ENCODE data around the gene COL7A1. TPM values are rescaled to one million over a fixed set of nuclear protein-coding genes. Genes with fewer than 3 reads are reported as not detected.
A peak's percentile ranks its signal among the peaks of the same experiment; 100 is the strongest.

The COL7A1 gene
- polyA plus RNA-seq, 1 of the 3 experiments (the other 2 are of a cell fraction): 10.8 TPM

GRCh38 chr3:48543271-48543866, 51.8 kb downstream of the COL7A1 start:
- Histone ChIP-seq H3F3A (replicated peaks; ENCODE audit: insufficient read depth) (no peaks in the 10 kb centered on the region), H3K36me3 (replicated peaks in 1 of 2; ENCODE audit: control insufficient read depth in 1 of 2, insufficient read depth in 2 of 2, low read length in 1 of 2) (peaks cover 8 to 9% of the 10 kb centered on the region in 2 experiments), H3K4me3 (ENCODE audit: low read depth in 2 of 2, low read length in 1 of 2) (no peak overlapping the region), H3K9me2 (no peaks in the 10 kb centered on the region), H4K20me1 (ENCODE audit: insufficient read depth) (no peaks in the 10 kb centered on the region), H3K9ac (no peak overlapping the region), H3K27me3 (ENCODE audit: insufficient read depth) (no peaks in the 10 kb centered on the region), H3K4me1 (ENCODE audit: control insufficient read depth in 1 of 2, insufficient read depth in 2 of 2, low read depth in 1 of 2, low read length in 1 of 2) (peaks cover 0 to 12% of the 10 kb centered on the region in 2 experiments; a peak in 1 of 4 replicates), H3K4me2 (no peak overlapping the region), H3K79me2 (ENCODE audit: insufficient read depth) (no peaks in the 10 kb centered on the region), H3K9me3 (no peaks in the 10 kb centered on the region), H2AFZ (ENCODE audit: low read depth) (no peak overlapping the region), H3K27ac (ENCODE audit: low read depth in 2 of 2, low read length in 1 of 2) (peak overlapping the region in 1 of 2 experiments; percentile 45; a peak in 2 of 4 replicates)
- WGBS (ENCODE audit: low lambda C conversion rate): 42% methylated on average over 3 of the region's 9 CpGs
- TF ChIP-seq EP300 (IDR thresholded peaks at IDR 0.05; ENCODE audit: borderline replicate concordance in 1 of 2, low read depth in 1 of 2, low read length in 1 of 2) (peak in 1 of 2 experiments; percentile 30; a peak in 1 of 4 replicates), MXI1 (IDR thresholded peaks at IDR 0.05; ENCODE audit: low read depth, low read length) (peak; percentile 96), SIN3A (IDR thresholded peaks at IDR 0.05; ENCODE audit: borderline replicate concordance, low read depth, low read length) (no peak), POLR2AphosphoS5 (IDR thresholded peaks at IDR 0.05; ENCODE audit: low read depth, low read length) (no peak), RCOR1 (IDR thresholded peaks at IDR 0.05; ENCODE audit: low read length) (peak; percentile 46; the same call in 1 of the 2 replicates)
- DNase-seq: peak; percentile 71
- POLR2A ChIA-PET: interaction anchor here (1.0 kb wide), 1 partner anchor 39 kb away, joined by 3 read pairs; the partner anchor contains the start of gene SHISA5
- CTCF ChIA-PET: interaction anchor here (1.2 to 2.4 kb wide), 2 partner anchors 70 to 107 kb away, joined by 3 to 13 read pairs; no protein-coding TSS in a partner anchor

- Histone ChIP-seq H2AFZ (ENCODE audit: low read depth) (no peak overlapping the region), H4K20me1 (ENCODE audit: insufficient read depth) (no peaks in the 10 kb centered on the region), H3K4me1 (ENCODE audit: control insufficient read depth in 1 of 2, insufficient read depth in 2 of 2, low read depth in 1 of 2, low read length in 1 of 2) (peaks cover 0 to 6% of the 10 kb centered on the region in 2 experiments; a peak in 1 of 4 replicates), H3K79me2 (ENCODE audit: insufficient read depth) (no peaks in the 10 kb centered on the region), H3F3A (replicated peaks; ENCODE audit: insufficient read depth) (no peaks in the 10 kb centered on the region), H3K4me3 (ENCODE audit: low read depth in 2 of 2, low read length in 1 of 2) (no peak overlapping the region), H3K4me2 (no peak overlapping the region), H3K9me3 (no peaks in the 10 kb centered on the region), H3K36me3 (replicated peaks in 1 of 2; ENCODE audit: control insufficient read depth in 1 of 2, insufficient read depth in 2 of 2, low read length in 1 of 2) (peaks cover 3 to 4% of the 10 kb centered on the region in 2 experiments), H3K9ac (no peak overlapping the region), H3K27ac (ENCODE audit: low read depth in 2 of 2, low read length in 1 of 2) (no peak overlapping the region), H3K27me3 (ENCODE audit: insufficient read depth) (no peaks in the 10 kb centered on the region), H3K9me2 (no peaks in the 10 kb centered on the region)
- no peak for DNase-seq
- WGBS (ENCODE audit: low lambda C conversion rate): 98% methylated on average over 12 of the region's 12 CpGs
- CTCF ChIA-PET: no interaction called here
- TF ChIP-seq FOSL2 (IDR thresholded peaks at IDR 0.05; ENCODE audit: borderline replicate concordance, low read depth): no peak
- POLR2A ChIA-PET: no interaction called here
Observed at GRCh38 chr3:48538451-48538850, 56.7 kb downstream of the COL7A1 start.

GRCh38 chr3:48536785-48537184, 58.3 kb downstream of the COL7A1 start:
- Histone ChIP-seq H3K36me3 (replicated peaks in 1 of 2; ENCODE audit: control insufficient read depth in 1 of 2, insufficient read depth in 2 of 2, low read length in 1 of 2) (peaks cover 3 to 7% of the 10 kb centered on the region in 2 experiments), H3K27me3 (ENCODE audit: insufficient read depth) (no peaks in the 10 kb centered on the region), H3K27ac (ENCODE audit: low read depth in 2 of 2, low read length in 1 of 2) (no peak overlapping the region), H3K4me2 (no peak overlapping the region), H4K20me1 (ENCODE audit: insufficient read depth) (no peaks in the 10 kb centered on the region), H3K9me2 (no peaks in the 10 kb centered on the region), H3K4me1 (ENCODE audit: control insufficient read depth in 1 of 2, insufficient read depth in 2 of 2, low read depth in 1 of 2, low read length in 1 of 2) (no peaks in the 10 kb centered on the region), H2AFZ (ENCODE audit: low read depth) (no peak overlapping the region), H3K79me2 (ENCODE audit: insufficient read depth) (no peaks in the 10 kb centered on the region), H3K9ac (no peak overlapping the region), H3K9me3 (no peaks in the 10 kb centered on the region), H3K4me3 (ENCODE audit: low read depth in 2 of 2, low read length in 1 of 2) (no peak overlapping the region), H3F3A (replicated peaks; ENCODE audit: insufficient read depth) (no peaks in the 10 kb centered on the region)
- ChIA-PET CTCF (interaction anchor here (1.2 to 1.6 kb wide), 4 partner anchors 8 to 101 kb away, joined by 3 to 6 read pairs (median 4); no protein-coding TSS in a partner anchor), POLR2A (no interaction called here)
- DNase-seq: no peak
- 95% methylated on average over 4 of the region's 5 CpGs for WGBS (ENCODE audit: low lambda C conversion rate)
- no peak for TF ChIP-seq MAX (IDR thresholded peaks at IDR 0.05; ENCODE audit: low read depth)
- no peak for TF ChIP-seq GABPA (IDR thresholded peaks at IDR 0.05; ENCODE audit: low read depth)
- TF ChIP-seq USF1 (IDR thresholded peaks at IDR 0.05; ENCODE audit: borderline replicate concordance, low read depth): no peak
- no peak for TF ChIP-seq TEAD4 (IDR thresholded peaks at IDR 0.05; ENCODE audit: borderline replicate concordance, insufficient read depth)
- no peak for TF ChIP-seq MXI1 (IDR thresholded peaks at IDR 0.05; ENCODE audit: low read depth, low read length)
- no peak for TF ChIP-seq NFIC (IDR thresholded peaks at IDR 0.05; ENCODE audit: borderline replicate concordance)
- no peak for TF ChIP-seq EZH2phosphoT487 (IDR thresholded peaks at IDR 0.05; ENCODE audit: borderline replicate concordance, low read depth)
- no peak for TF ChIP-seq RCOR1 (IDR thresholded peaks at IDR 0.05; ENCODE audit: low read length)
- TF ChIP-seq FOXJ3 (CRISPR knock-in tag; IDR thresholded peaks at IDR 0.05): no peak
- TF ChIP-seq PBX3 (IDR thresholded peaks at IDR 0.05): no peak

All from SK-N-SH (cell line).